KMS-11 (cell line): Measurements from ENCODE around the gene AKR1B15.

Experiments used
- H2AFZ ChIP-seq: fragments of 200-600 bp; sonication (generic); 2 replicates; pipeline ENCODE4 v1.6.1; 2016; ENCODE audit warnings: antibody characterized with exemption, mixed run types, low read depth
- H3K27ac ChIP-seq: fragments of 200-600 bp; sonication (generic); 2 replicates; pipeline ENCODE4 v1.6.1; 2016; ENCODE audit warnings: mild to moderate bottlenecking, mixed run types
- H3K27me3 ChIP-seq: fragments of 200-600 bp; sonication (generic); 2 replicates; pipeline ENCODE4 v1.6.1; 2017; ENCODE audit warnings: mild to moderate bottlenecking, low read depth, mixed run types, moderate library complexity; ENCODE audit not compliant: insufficient read depth
- H3K36me3 ChIP-seq: fragments of 200-600 bp; sonication (generic); 2 replicates; pipeline ENCODE4 v1.6.1; 2017; ENCODE audit warnings: mild to moderate bottlenecking, mixed run types; ENCODE audit not compliant: insufficient read depth
- H3K4me1 ChIP-seq: fragments of 200-600 bp; sonication (generic); 2 replicates; pipeline ENCODE4 v1.6.1; 2016; ENCODE audit warnings: mild to moderate bottlenecking, low read depth, mixed run types; ENCODE audit not compliant: poor library complexity, severe bottlenecking
- H3K4me2 ChIP-seq: fragments of 200-600 bp; sonication (generic); 2 replicates; pipeline ENCODE4 v1.7.0; 2016; ENCODE audit warnings: mild to moderate bottlenecking, mixed run types
- H3K4me3 ChIP-seq: fragments of 200-600 bp; sonication (generic); IDR thresholded peaks from 2 replicates; pipeline ENCODE4 v1.6.1; 2017; ENCODE audit warnings: low read depth, low read length, mixed read lengths; ENCODE audit not compliant: insufficient read depth
- H3K79me2 ChIP-seq: fragments of 200-600 bp; sonication (generic); 2 replicates; pipeline ENCODE4 v1.6.1; 2016; ENCODE audit warnings: low read depth, mixed run types; ENCODE audit not compliant: insufficient read depth
- H3K9ac ChIP-seq: fragments of 200-600 bp; sonication (generic); 2 replicates; pipeline ENCODE4 v1.6.1; 2016; ENCODE audit warnings: mild to moderate bottlenecking, mixed run types
- H4K20me1 ChIP-seq: fragments of 200-600 bp; sonication (generic); 2 replicates; pipeline ENCODE4 v1.6.1; 2016; ENCODE audit warnings: mild to moderate bottlenecking, mixed run types; ENCODE audit not compliant: insufficient read depth
- CTCF ChIP-seq: fragments of 200-600 bp; sonication (generic); conservative IDR thresholded peaks from 2 replicates; pipeline ENCODE4 v1.6.1; 2017; ENCODE audit warnings: low read depth, mild to moderate bottlenecking, antibody characterized with exemption, low read length, moderate library complexity, mixed read lengths

Gene AKR1B15

DNA sequence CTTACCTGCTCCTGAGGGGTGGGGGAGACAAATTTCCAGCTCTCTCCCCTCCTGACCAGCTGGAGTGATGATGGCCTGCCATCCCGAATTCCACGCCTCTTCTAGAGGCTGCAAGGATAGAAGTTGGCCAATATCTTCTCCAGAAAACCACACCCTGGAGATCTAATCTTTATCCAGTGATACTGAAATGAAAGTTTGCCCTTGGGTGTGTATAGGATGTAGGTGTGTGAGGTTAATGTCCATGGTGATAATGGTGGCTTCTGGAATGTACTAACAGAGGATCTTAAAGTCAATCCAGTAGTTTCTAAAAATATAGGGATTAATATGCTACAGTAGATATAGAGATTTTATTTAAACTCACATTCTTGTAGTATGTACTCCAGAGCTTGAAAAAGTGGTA is 22.2 kb downstream of the AKR1B15 start:
- no peak overlapping the region for H3K4me2 ChIP-seq
- no peaks in the 10 kb centered on the region for H3K27me3 ChIP-seq
- no peaks in the 10 kb centered on the region for H3K4me1 ChIP-seq
- no peaks in the 10 kb centered on the region for H3K36me3 ChIP-seq
- no peak overlapping the region for H3K9ac ChIP-seq
- no peak overlapping the region for H3K4me3 ChIP-seq
- no peaks in the 10 kb centered on the region for H4K20me1 ChIP-seq
- TF ChIP-seq CTCF = no peak
- no peak overlapping the region for H2AFZ ChIP-seq
- H3K27ac ChIP-seq = no peak overlapping the region
- H3K79me2 ChIP-seq = no peaks in the 10 kb centered on the region

GRCh38 chr7:134571746-134572461 is 23.0 kb downstream of the AKR1B15 start:
- no peak overlapping the region for H3K27ac ChIP-seq
- no peaks in the 10 kb centered on the region for H3K4me1 ChIP-seq
- no peak for TF ChIP-seq CTCF
- H3K36me3 ChIP-seq = no peaks in the 10 kb centered on the region
- H3K9ac ChIP-seq = no peak overlapping the region
- no peaks in the 10 kb centered on the region for H3K27me3 ChIP-seq
- H3K4me3 ChIP-seq = no peak overlapping the region
- no peaks in the 10 kb centered on the region for H4K20me1 ChIP-seq
- H2AFZ ChIP-seq = no peak overlapping the region
- H3K79me2 ChIP-seq = no peaks in the 10 kb centered on the region
- H3K4me2 ChIP-seq = no peak overlapping the region

- H3K27ac ChIP-seq = no peak overlapping the region
- no peak overlapping the region for H3K4me3 ChIP-seq
- no peaks in the 10 kb centered on the region for H3K36me3 ChIP-seq
- TF ChIP-seq CTCF = no peak
- no peaks in the 10 kb centered on the region for H3K4me1 ChIP-seq
- no peaks in the 10 kb centered on the region for H3K79me2 ChIP-seq
- H4K20me1 ChIP-seq = no peaks in the 10 kb centered on the region
- H3K4me2 ChIP-seq = no peak overlapping the region
- H3K9ac ChIP-seq = no peak overlapping the region
- H2AFZ ChIP-seq = no peak overlapping the region
- H3K27me3 ChIP-seq = no peaks in the 10 kb centered on the region
Measured at GRCh38 chr7:134574322-134574721, 25.4 kb downstream of the AKR1B15 start.

DNA sequence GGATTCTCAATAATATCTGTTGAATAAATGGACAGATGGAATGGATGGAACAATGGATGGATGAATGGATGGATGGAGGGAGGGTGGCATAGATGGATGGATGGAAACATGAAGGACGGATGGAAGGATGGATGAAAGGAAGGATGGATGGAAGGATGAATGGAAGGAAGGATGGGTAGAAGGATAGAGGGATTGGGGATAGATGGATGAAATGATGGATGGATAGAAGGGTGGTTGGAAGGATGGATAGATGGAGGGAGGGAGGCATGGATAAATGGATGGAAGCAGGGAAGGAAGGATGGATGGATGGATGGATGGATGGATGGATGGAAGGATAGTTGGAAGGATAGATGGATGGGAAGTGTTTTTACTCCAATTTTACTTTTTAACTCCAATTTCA is 35.4 kb downstream of the AKR1B15 start:
- Histone ChIP-seq H4K20me1 (no peaks in the 10 kb centered on the region), H2AFZ (no peak overlapping the region), H3K36me3 (no peaks in the 10 kb centered on the region), H3K4me2 (no peak overlapping the region), H3K27me3 (no peaks in the 10 kb centered on the region), H3K4me3 (no peak overlapping the region), H3K9ac (no peak overlapping the region), H3K4me1 (no peaks in the 10 kb centered on the region), H3K27ac (no peak overlapping the region), H3K79me2 (no peaks in the 10 kb centered on the region)
- no peak for TF ChIP-seq CTCF
